ENCODE data around the gene GTF3C6.

- TF ChIP-seq, protein P1, sequence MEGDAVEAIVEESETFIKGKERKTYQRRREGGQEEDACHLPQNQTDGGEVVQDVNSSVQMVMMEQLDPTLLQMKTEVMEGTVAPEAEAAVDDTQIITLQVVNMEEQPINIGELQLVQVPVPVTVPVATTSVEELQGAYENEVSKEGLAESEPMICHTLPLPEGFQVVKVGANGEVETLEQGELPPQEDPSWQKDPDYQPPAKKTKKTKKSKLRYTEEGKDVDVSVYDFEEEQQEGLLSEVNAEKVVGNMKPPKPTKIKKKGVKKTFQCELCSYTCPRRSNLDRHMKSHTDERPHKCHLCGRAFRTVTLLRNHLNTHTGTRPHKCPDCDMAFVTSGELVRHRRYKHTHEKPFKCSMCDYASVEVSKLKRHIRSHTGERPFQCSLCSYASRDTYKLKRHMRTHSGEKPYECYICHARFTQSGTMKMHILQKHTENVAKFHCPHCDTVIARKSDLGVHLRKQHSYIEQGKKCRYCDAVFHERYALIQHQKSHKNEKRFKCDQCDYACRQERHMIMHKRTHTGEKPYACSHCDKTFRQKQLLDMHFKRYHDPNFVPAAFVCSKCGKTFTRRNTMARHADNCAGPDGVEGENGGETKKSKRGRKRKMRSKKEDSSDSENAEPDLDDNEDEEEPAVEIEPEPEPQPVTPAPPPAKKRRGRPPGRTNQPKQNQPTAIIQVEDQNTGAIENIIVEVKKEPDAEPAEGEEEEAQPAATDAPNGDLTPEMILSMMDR (IDR thresholded peaks at IDR 0.05): no peak
- TF ChIP-seq POLR2A (IDR thresholded peaks at IDR 0.05): no peak
These were observed 22.1 kb downstream of the GTF3C6 start for GRCh38 chr6:110980648-110981047.

Measured in thyroid gland (tissue), 4 donors.